CD4-positive, alpha-beta T cell treated with Interleukin-15 for 1 hour (primary cell): Measurements from ENCODE around the gene ATP10A.
"Not testable (repeated sequence)": the region's sequence is repeated elsewhere in the genome, so short reads cannot be mapped to it uniquely, and the experiment has no call there.

ENCODE experiments used
- DNase-seq: peaks from one replicate; pipeline ENCODE4 v3.0.0-alpha.2; 2020

Gene ATP10A

GRCh38 chr15:25858952-25859760, 4.0 kb downstream of the ATP10A start:
- no peak for DNase-seq

GRCh38 chr15:25856059-25856458, 7.1 kb downstream of the ATP10A start:
- DNase-seq = not testable (repeated sequence)

- DNase-seq = no peak
Measured at GRCh38 chr15:25852661-25853524, 10.2 kb downstream of the ATP10A start.

- no peak for DNase-seq
Measured at GRCh38 chr15:25852027-25852426, 11.1 kb downstream of the ATP10A start.

- peak; percentile 83 for DNase-seq
Measured at GRCh38 chr15:25850154-25851111, 12.7 kb downstream of the ATP10A start.

- no peak for DNase-seq
Measured at GRCh38 chr15:25849157-25849921, 13.8 kb downstream of the ATP10A start.

- DNase-seq = no peak
Measured at GRCh38 chr15:25848784-25849156, 14.4 kb downstream of the ATP10A start.

- DNase-seq = no peak
Measured at GRCh38 chr15:25848325-25848724, 14.8 kb downstream of the ATP10A start.

- DNase-seq = no peak
Measured at GRCh38 chr15:25847051-25847450, 16.1 kb downstream of the ATP10A start.

GRCh38 chr15:25846377-25846776, 16.8 kb downstream of the ATP10A start:
- DNase-seq = peak; percentile 72

GRCh38 chr15:25844981-25845680, 18.0 kb downstream of the ATP10A start:
- no peak for DNase-seq

GRCh38 chr15:25844542-25844941, 18.6 kb downstream of the ATP10A start:
- no peak for DNase-seq

GRCh38 chr15:25844076-25844475, 19.1 kb downstream of the ATP10A start:
- DNase-seq = no peak

GRCh38 chr15:25839638-25840156, 23.4 kb downstream of the ATP10A start:
- DNase-seq = no peak

GRCh38 chr15:25838871-25839195, 24.3 kb downstream of the ATP10A start:
- no peak for DNase-seq

- no peak for DNase-seq
Measured at GRCh38 chr15:25838191-25838870, 24.8 kb downstream of the ATP10A start.

- no peak for DNase-seq
Measured at GRCh38 chr15:25832158-25832557, 31.0 kb downstream of the ATP10A start.

- DNase-seq = no peak
Measured at GRCh38 chr15:25830844-25831451, 32.2 kb downstream of the ATP10A start.

GRCh38 chr15:25829073-25829472, 34.1 kb downstream of the ATP10A start:
- no peak for DNase-seq

- no peak for DNase-seq
Measured at GRCh38 chr15:25825207-25825606, 37.9 kb downstream of the ATP10A start.
